CD8-positive, alpha-beta memory T cell (primary cell): ENCODE data around the gene SIX1. TPM values are rescaled to one million over a fixed set of nuclear protein-coding genes. Genes with fewer than 3 reads are reported as not detected.
A peak's percentile ranks its signal among the peaks of the same experiment; 100 is the strongest.

Experiments
- CTCF ChIA-PET: fragments of 350-600 bp; sonication (Branson Sonifier 250); formaldehyde crosslinking; loops from one replicate; lab custom pipeline; 2021; ENCODE audit warnings: antibody characterized with exemption; lab: Charles Lee
- POLR2A ChIA-PET: fragments of 350-600 bp; sonication (Branson Sonifier 250); formaldehyde crosslinking; loops from one replicate; lab custom pipeline; 2021; ENCODE audit warnings: antibody characterized with exemption; lab: Charles Lee
- DNase-seq, 5 donors: peaks; one replicate each; pipeline versions ENCODE4 v3.0.0 to v3.0.0-alpha.2; 2020 to 2022; ENCODE audit warnings: mixed read lengths in 1 of 5
- H3K27ac ChIP-seq: one replicate; pipeline ENCODE4 v1.7.0; 2013; ENCODE audit warnings: low read depth, mild to moderate bottlenecking, low read length, moderate library complexity
- H3K27me3 ChIP-seq: 2 replicates; pipeline ENCODE4 v1.7.0; 2013; ENCODE audit warnings: low read length, mild to moderate bottlenecking; ENCODE audit not compliant: insufficient read depth, poor library complexity, severe bottlenecking
- H3K36me3 ChIP-seq: 2 replicates; pipeline ENCODE4 v1.7.0; 2013; ENCODE audit warnings: mild to moderate bottlenecking, low read length, moderate library complexity; ENCODE audit not compliant: insufficient read depth
- H3K4me1 ChIP-seq: 2 replicates; pipeline ENCODE4 v1.7.0; 2013; ENCODE audit warnings: mild to moderate bottlenecking, low read length, moderate library complexity; ENCODE audit not compliant: insufficient read depth
- H3K4me3 ChIP-seq: 2 replicates; pipeline ENCODE4 v1.7.0; 2013; ENCODE audit warnings: mild to moderate bottlenecking, low read length
- H3K9me3 ChIP-seq: 2 replicates; pipeline ENCODE4 v1.7.0; 2013; ENCODE audit warnings: mild to moderate bottlenecking, low read length
- H3K27ac Mint-ChIP-seq, 8 donors: one replicate each; pipeline ENCODE4 v1.8.0; 2020 to 2021; ENCODE audit warnings: mixed read lengths in 8 of 8, mild to moderate bottlenecking in 6 of 8, inconsistent platforms in 3 of 8, moderate library complexity in 3 of 8
- H3K27me3 Mint-ChIP-seq, 2 donors: one replicate each; pipeline ENCODE4 v1.8.0; 2020 to 2021; ENCODE audit warnings: mixed read lengths in 2 of 2, mild to moderate bottlenecking in 1 of 2, moderate library complexity in 1 of 2
- H3K36me3 Mint-ChIP-seq, 3 donors: one replicate each; pipeline ENCODE4 v1.8.0; 2020 to 2021; ENCODE audit warnings: mixed read lengths in 3 of 3, inconsistent platforms in 1 of 3, mild to moderate bottlenecking in 1 of 3
- H3K4me1 Mint-ChIP-seq, 3 donors: one replicate each; pipeline ENCODE4 v1.8.0; 2020 to 2021; ENCODE audit warnings: mixed read lengths in 3 of 3, inconsistent platforms in 1 of 3, mild to moderate bottlenecking in 1 of 3
- H3K4me3 Mint-ChIP-seq, 7 donors: one replicate each; pipeline ENCODE4 v1.8.0; 2020 to 2021; ENCODE audit warnings: mixed read lengths in 7 of 7, mild to moderate bottlenecking in 6 of 7, moderate library complexity in 4 of 7, inconsistent platforms in 2 of 7
- H3K9me3 Mint-ChIP-seq, 5 donors: one replicate each; pipeline ENCODE4 v1.8.0; 2020 to 2022; ENCODE audit warnings: mixed read lengths in 5 of 5, mild to moderate bottlenecking in 3 of 5, moderate library complexity in 2 of 5, inconsistent platforms in 1 of 5
- polyA plus RNA-seq: library from polyadenylated mRNA; unstranded; fragments of 300-500 nt; fragmentation: Illumina TruSeq; gene quantifications from one replicate; pipeline ENCODE4 v1.2.3, GENCODE V29; 2021
- total RNA-seq, 2 experiments: library from RNA; stranded (reverse); gene quantifications; one replicate each; pipeline ENCODE4 v1.2.3, GENCODE V29; 2021

SIX1 gene
- total and polyA plus RNA-seq, 3 experiments from 2014 or later: not detected

- Histone ChIP-seq H3K36me3 (no peaks in the 10 kb centered on the region), H3K27me3 (peaks cover 46% of the 10 kb centered on the region), H3K4me3 (no peak overlapping the region), H3K27ac (no peak overlapping the region), H3K9me3 (no peaks in the 10 kb centered on the region), H3K4me1 (peaks cover 13% of the 10 kb centered on the region)
- H3K4me1 Mint-ChIP-seq: peaks cover 42 to 48% (median 45%) of the 10 kb centered on the region in 3 donors
- no peak overlapping the region for H3K27ac Mint-ChIP-seq
- peaks cover 54 to 83% of the 10 kb centered on the region in 2 donors for H3K27me3 Mint-ChIP-seq
- CTCF ChIA-PET: interaction anchor here (1.6 kb wide), 1 partner anchor 368 kb away, joined by 3 read pairs; no protein-coding TSS in a partner anchor
- no peak for DNase-seq
- no peaks in the 10 kb centered on the region for H3K9me3 Mint-ChIP-seq
- POLR2A ChIA-PET: no interaction called here
- H3K4me3 Mint-ChIP-seq: peak overlapping the region; percentile 35 to 84 (median 78)
- no peaks in the 10 kb centered on the region for H3K36me3 Mint-ChIP-seq
Observed at GRCh38 chr14:60658211-60658690, 9.0 kb upstream of the SIX1 start.

GRCh38 chr14:60657456-60658210 is 8.4 kb upstream of the SIX1 start:
- Histone ChIP-seq H3K27me3 (peaks cover 52% of the 10 kb centered on the region), H3K4me3 (no peak overlapping the region), H3K9me3 (no peaks in the 10 kb centered on the region), H3K27ac (no peak overlapping the region), H3K36me3 (no peaks in the 10 kb centered on the region), H3K4me1 (peaks cover 19% of the 10 kb centered on the region)
- H3K9me3 Mint-ChIP-seq: no peaks in the 10 kb centered on the region
- no peak overlapping the region for H3K27ac Mint-ChIP-seq
- H3K4me1 Mint-ChIP-seq: peaks cover 44 to 55% (median 50%) of the 10 kb centered on the region in 3 donors
- no peak for DNase-seq
- no peaks in the 10 kb centered on the region for H3K36me3 Mint-ChIP-seq
- CTCF ChIA-PET: interaction anchor here (0.9 kb wide), 1 partner anchor 20 kb away, joined by 3 read pairs; no protein-coding TSS in a partner anchor
- H3K27me3 Mint-ChIP-seq: peaks cover 60 to 83% of the 10 kb centered on the region in 2 donors
- peak overlapping the region; percentile 35 to 87 (median 80) for H3K4me3 Mint-ChIP-seq
- POLR2A ChIA-PET: no interaction called here

- no peaks in the 10 kb centered on the region for H3K36me3 Mint-ChIP-seq
- Histone ChIP-seq H3K36me3 (no peaks in the 10 kb centered on the region), H3K9me3 (no peaks in the 10 kb centered on the region), H3K4me3 (peak overlapping the region; percentile 22), H3K4me1 (peaks cover 27% of the 10 kb centered on the region), H3K27ac (no peak overlapping the region), H3K27me3 (peaks cover 58% of the 10 kb centered on the region)
- peaks cover 65 to 84% of the 10 kb centered on the region in 2 donors for H3K27me3 Mint-ChIP-seq
- ChIA-PET CTCF (interaction anchor here (0.9 kb wide), 1 partner anchor 19 kb away, joined by 3 read pairs; no protein-coding TSS in a partner anchor), POLR2A (no interaction called here)
- H3K27ac Mint-ChIP-seq: no peak overlapping the region
- peaks cover 52 to 62% (median 56%) of the 10 kb centered on the region in 3 donors for H3K4me1 Mint-ChIP-seq
- H3K9me3 Mint-ChIP-seq: peaks cover 0 to 1% (median 0%) of the 10 kb centered on the region in 5 donors
- H3K4me3 Mint-ChIP-seq: peak overlapping the region; percentile 35 to 87 (median 80)
- no peak for DNase-seq
Observed at GRCh38 chr14:60656686-60657455, 7.6 kb upstream of the SIX1 start.

DNA sequence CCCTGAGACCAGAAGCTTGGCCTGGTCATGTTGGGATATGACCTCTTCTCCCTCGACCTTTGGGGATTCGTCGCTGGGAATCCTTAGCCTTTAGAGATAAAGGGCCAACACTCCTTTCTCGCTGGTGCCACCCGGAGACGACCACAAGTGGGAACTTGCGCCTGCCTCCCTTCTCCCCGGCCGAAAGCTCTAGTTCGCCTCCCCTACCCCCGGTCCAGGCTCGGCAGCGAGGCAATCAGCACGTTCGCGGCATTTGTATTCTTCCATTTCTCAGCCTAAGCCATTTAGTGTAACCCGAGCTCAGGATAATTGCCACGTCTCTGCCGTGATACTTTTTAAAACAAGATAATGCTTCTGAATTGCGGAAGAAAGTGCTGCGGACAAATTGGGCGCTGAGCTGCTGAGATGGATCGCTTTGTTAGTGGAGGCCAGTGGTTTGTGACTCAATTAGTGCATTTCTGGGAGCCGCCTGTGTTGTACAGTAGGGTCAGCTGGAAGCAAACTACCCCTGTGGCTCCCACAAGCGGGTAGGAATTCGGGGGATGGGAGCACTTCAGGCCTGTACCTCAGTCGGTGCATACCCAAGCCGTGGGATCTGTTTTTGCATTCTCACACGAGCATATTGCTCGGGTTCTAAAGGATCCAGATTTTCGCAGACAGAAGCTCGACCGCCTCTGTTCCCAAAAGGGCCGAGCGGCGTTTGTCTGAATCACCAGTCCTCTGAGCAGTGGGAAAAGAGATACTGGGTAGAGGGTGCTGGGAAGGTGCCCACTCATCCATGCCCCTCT is 6.8 kb upstream of the SIX1 start:
- DNase-seq: no peak
- Mint-ChIP-seq H3K27ac (peak overlapping the region in 2 of 8 donors; percentile 9 to 55), H3K36me3 (no peaks in the 10 kb centered on the region), H3K4me3 (peak overlapping the region; percentile 66 to 88 (median 76)), H3K4me1 (peaks cover 58 to 69% (median 62%) of the 10 kb centered on the region in 3 donors), H3K27me3 (peaks cover 73 to 84% of the 10 kb centered on the region in 2 donors), H3K9me3 (peaks cover 0 to 3% (median 0%) of the 10 kb centered on the region in 5 donors)
- H3K4me3 ChIP-seq: no peak overlapping the region
- H3K27me3 ChIP-seq: peaks cover 65% of the 10 kb centered on the region
- H3K27ac ChIP-seq: no peak overlapping the region
- ChIA-PET POLR2A (no interaction called here), CTCF (interaction anchor here (0.9 kb wide), 1 partner anchor 18 kb away, joined by 3 read pairs; no protein-coding TSS in a partner anchor)
- H3K4me1 ChIP-seq: peaks cover 30% of the 10 kb centered on the region
- H3K9me3 ChIP-seq: no peaks in the 10 kb centered on the region
- H3K36me3 ChIP-seq: no peaks in the 10 kb centered on the region

GRCh38 chr14:60655119-60655897 is 6.0 kb upstream of the SIX1 start:
- Mint-ChIP-seq H3K36me3 (no peaks in the 10 kb centered on the region), H3K4me1 (peaks cover 58 to 73% (median 68%) of the 10 kb centered on the region in 3 donors), H3K4me3 (peak overlapping the region in 6 of 7 donors; percentile 72 to 79 (median 77)), H3K27ac (peak overlapping the region in 1 of 8 donors; percentile 55), H3K27me3 (peaks cover 76 to 91% of the 10 kb centered on the region in 2 donors), H3K9me3 (peaks cover 0 to 3% (median 0%) of the 10 kb centered on the region in 5 donors)
- peaks cover 30% of the 10 kb centered on the region for H3K4me1 ChIP-seq
- no peak overlapping the region for H3K27ac ChIP-seq
- no peaks in the 10 kb centered on the region for H3K36me3 ChIP-seq
- H3K9me3 ChIP-seq: no peaks in the 10 kb centered on the region
- ChIA-PET POLR2A (no interaction called here), CTCF (no interaction called here)
- peaks cover 73% of the 10 kb centered on the region for H3K27me3 ChIP-seq
- H3K4me3 ChIP-seq: no peak overlapping the region
- DNase-seq: no peak

GRCh38 chr14:60654334-60654821 is 5.1 kb upstream of the SIX1 start:
- H3K4me1 Mint-ChIP-seq: peaks cover 65 to 82% (median 76%) of the 10 kb centered on the region in 3 donors
- CTCF ChIA-PET: no interaction called here
- peaks cover 80 to 91% of the 10 kb centered on the region in 2 donors for H3K27me3 Mint-ChIP-seq

More at GRCh38 chr14:60654334-60654821, 5.1 kb upstream of the SIX1 start:
- Histone ChIP-seq H3K4me3 (no peak overlapping the region), H3K4me1 (peaks cover 30% of the 10 kb centered on the region), H3K9me3 (no peaks in the 10 kb centered on the region), H3K27me3 (peaks cover 78% of the 10 kb centered on the region), H3K27ac (no peak overlapping the region), H3K36me3 (no peaks in the 10 kb centered on the region)
- H3K36me3 Mint-ChIP-seq: no peaks in the 10 kb centered on the region
- POLR2A ChIA-PET: no interaction called here
- peak overlapping the region in 3 of 7 donors; percentile 6 to 49 (median 14) for H3K4me3 Mint-ChIP-seq
- DNase-seq: no peak
- no peak overlapping the region for H3K27ac Mint-ChIP-seq
- H3K9me3 Mint-ChIP-seq: peaks cover 0 to 3% (median 0%) of the 10 kb centered on the region in 5 donors
